Measurements from ENCODE around the gene EIF1.
"Not testable (repeated sequence)": the region's sequence is repeated elsewhere in the genome, so short reads cannot be mapped to it uniquely, and the experiment has no call there.

EIF1 gene

DNA sequence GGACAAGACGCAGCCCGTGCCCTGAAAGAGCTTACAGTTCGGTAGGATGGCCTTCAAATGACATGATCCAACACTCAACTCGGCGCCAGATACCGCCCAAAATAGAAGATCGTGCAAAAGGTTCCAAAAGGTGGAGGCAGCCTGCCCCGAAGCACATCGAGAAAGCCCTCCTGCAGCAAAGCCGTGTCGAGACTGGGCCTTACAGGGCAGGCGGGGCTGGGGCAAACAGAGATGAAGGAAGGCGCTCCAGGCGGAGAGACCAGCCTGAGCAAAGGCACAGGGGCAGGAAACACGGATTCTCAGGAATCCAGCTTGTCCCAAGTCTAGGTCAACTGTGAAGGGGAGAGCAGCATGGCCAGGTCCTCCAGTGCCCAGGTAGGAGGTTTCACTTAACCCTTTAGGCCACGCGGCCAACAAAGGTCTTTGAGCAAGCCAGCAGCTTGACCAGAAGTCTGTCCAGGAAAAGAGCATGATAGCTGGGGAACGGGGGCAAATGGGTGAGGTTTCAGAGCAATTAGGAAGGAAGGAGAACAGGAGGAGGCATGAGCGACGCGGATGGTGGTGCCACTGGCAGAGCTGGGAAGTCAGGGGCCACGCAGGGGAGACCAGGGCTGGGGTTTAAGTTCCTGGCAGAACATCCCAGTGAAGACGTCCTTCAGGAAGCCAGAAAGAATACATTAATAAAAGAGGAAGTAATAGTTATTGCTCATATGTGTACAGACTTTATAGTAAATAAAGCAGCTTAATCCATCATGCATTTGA lies 21.2 kb upstream of the EIF1 start:
- H3K4me1 ChIP-seq (ENCODE audit: control insufficient read depth, insufficient read depth, low read length) = peaks cover 14% of the 10 kb centered on the region
- no peak overlapping the region for H3K27ac ChIP-seq (ENCODE audit: low read depth, low read length)
- peak overlapping the region; percentile 70; the same call in 1 of the 2 replicates for H3K4me3 ChIP-seq (ENCODE audit: low read depth, low read length)
- no peak overlapping the region for H3K9ac ChIP-seq (ENCODE audit: low read depth, low read length)
- no peaks in the 10 kb centered on the region for H3K9me3 ChIP-seq (ENCODE audit: control insufficient read depth, insufficient read depth, low read length)
- H3K36me3 ChIP-seq (ENCODE audit: control insufficient read depth, insufficient read depth, low read length) = no peaks in the 10 kb centered on the region
- H3K27me3 ChIP-seq (ENCODE audit: control insufficient read depth, insufficient read depth, low read length) = peaks cover 10% of the 10 kb centered on the region

- H3K9ac ChIP-seq (ENCODE audit: low read depth, low read length) = no peak overlapping the region
- no peak overlapping the region for H3K27ac ChIP-seq (ENCODE audit: low read depth, low read length)
Observed at GRCh38 chr17:41672153-41672552, 16.5 kb upstream of the EIF1 start.

GRCh38 chr17:41675157-41676057 lies 13.3 kb upstream of the EIF1 start:
- H3K27ac ChIP-seq (ENCODE audit: low read depth, low read length) = peak overlapping the region; percentile 62
- peak overlapping the region; percentile 23 for H3K4me3 ChIP-seq (ENCODE audit: low read depth, low read length)
- not testable (repeated sequence) for H3K27me3 ChIP-seq (ENCODE audit: control insufficient read depth, insufficient read depth, low read length); H3K9me3 ChIP-seq (ENCODE audit: control insufficient read depth, insufficient read depth, low read length); H3K9ac ChIP-seq (ENCODE audit: low read depth, low read length); H3K36me3 ChIP-seq (ENCODE audit: control insufficient read depth, insufficient read depth, low read length)
- peaks cover 17% of the 10 kb centered on the region for H3K4me1 ChIP-seq (ENCODE audit: control insufficient read depth, insufficient read depth, low read length)

More at GRCh38 chr17:41672153-41672552, 16.5 kb upstream of the EIF1 start:
- peaks cover 21% of the 10 kb centered on the region for H3K4me1 ChIP-seq (ENCODE audit: control insufficient read depth, insufficient read depth, low read length)
- no peaks in the 10 kb centered on the region for H3K27me3 ChIP-seq (ENCODE audit: control insufficient read depth, insufficient read depth, low read length)
- no peaks in the 10 kb centered on the region for H3K36me3 ChIP-seq (ENCODE audit: control insufficient read depth, insufficient read depth, low read length)
- H3K9me3 ChIP-seq (ENCODE audit: control insufficient read depth, insufficient read depth, low read length) = no peaks in the 10 kb centered on the region
- H3K4me3 ChIP-seq (ENCODE audit: low read depth, low read length) = no peak overlapping the region

GRCh38 chr17:41676058-41676419 lies 12.6 kb upstream of the EIF1 start:
- no peak overlapping the region for H3K9ac ChIP-seq (ENCODE audit: low read depth, low read length)
- H3K9me3 ChIP-seq (ENCODE audit: control insufficient read depth, insufficient read depth, low read length) = no peaks in the 10 kb centered on the region
- H3K4me1 ChIP-seq (ENCODE audit: control insufficient read depth, insufficient read depth, low read length) = peaks cover 17% of the 10 kb centered on the region
- peak overlapping the region; percentile 23 for H3K4me3 ChIP-seq (ENCODE audit: low read depth, low read length)
- no peaks in the 10 kb centered on the region for H3K36me3 ChIP-seq (ENCODE audit: control insufficient read depth, insufficient read depth, low read length)
- no peaks in the 10 kb centered on the region for H3K27me3 ChIP-seq (ENCODE audit: control insufficient read depth, insufficient read depth, low read length)
- H3K27ac ChIP-seq (ENCODE audit: low read depth, low read length) = peak overlapping the region; percentile 62

- H3K27me3 ChIP-seq (ENCODE audit: control insufficient read depth, insufficient read depth, low read length) = no peaks in the 10 kb centered on the region
- no peak overlapping the region for H3K4me3 ChIP-seq (ENCODE audit: low read depth, low read length)
- no peak overlapping the region for H3K9ac ChIP-seq (ENCODE audit: low read depth, low read length)
- H3K27ac ChIP-seq (ENCODE audit: low read depth, low read length) = no peak overlapping the region
- H3K36me3 ChIP-seq (ENCODE audit: control insufficient read depth, insufficient read depth, low read length) = no peaks in the 10 kb centered on the region
- peaks cover 17% of the 10 kb centered on the region for H3K4me1 ChIP-seq (ENCODE audit: control insufficient read depth, insufficient read depth, low read length)
- H3K9me3 ChIP-seq (ENCODE audit: control insufficient read depth, insufficient read depth, low read length) = no peaks in the 10 kb centered on the region
Observed at GRCh38 chr17:41678411-41678906, 10.2 kb upstream of the EIF1 start.

GRCh38 chr17:41678907-41679739 lies 9.6 kb upstream of the EIF1 start:
- Histone ChIP-seq H3K36me3 (ENCODE audit: control insufficient read depth, insufficient read depth, low read length) (no peaks in the 10 kb centered on the region), H3K9me3 (ENCODE audit: control insufficient read depth, insufficient read depth, low read length) (no peaks in the 10 kb centered on the region), H3K27me3 (ENCODE audit: control insufficient read depth, insufficient read depth, low read length) (no peaks in the 10 kb centered on the region), H3K4me1 (ENCODE audit: control insufficient read depth, insufficient read depth, low read length) (peaks cover 17% of the 10 kb centered on the region), H3K4me3 (ENCODE audit: low read depth, low read length) (no peak overlapping the region), H3K9ac (ENCODE audit: low read depth, low read length) (no peak overlapping the region), H3K27ac (ENCODE audit: low read depth, low read length) (no peak overlapping the region)

DNA sequence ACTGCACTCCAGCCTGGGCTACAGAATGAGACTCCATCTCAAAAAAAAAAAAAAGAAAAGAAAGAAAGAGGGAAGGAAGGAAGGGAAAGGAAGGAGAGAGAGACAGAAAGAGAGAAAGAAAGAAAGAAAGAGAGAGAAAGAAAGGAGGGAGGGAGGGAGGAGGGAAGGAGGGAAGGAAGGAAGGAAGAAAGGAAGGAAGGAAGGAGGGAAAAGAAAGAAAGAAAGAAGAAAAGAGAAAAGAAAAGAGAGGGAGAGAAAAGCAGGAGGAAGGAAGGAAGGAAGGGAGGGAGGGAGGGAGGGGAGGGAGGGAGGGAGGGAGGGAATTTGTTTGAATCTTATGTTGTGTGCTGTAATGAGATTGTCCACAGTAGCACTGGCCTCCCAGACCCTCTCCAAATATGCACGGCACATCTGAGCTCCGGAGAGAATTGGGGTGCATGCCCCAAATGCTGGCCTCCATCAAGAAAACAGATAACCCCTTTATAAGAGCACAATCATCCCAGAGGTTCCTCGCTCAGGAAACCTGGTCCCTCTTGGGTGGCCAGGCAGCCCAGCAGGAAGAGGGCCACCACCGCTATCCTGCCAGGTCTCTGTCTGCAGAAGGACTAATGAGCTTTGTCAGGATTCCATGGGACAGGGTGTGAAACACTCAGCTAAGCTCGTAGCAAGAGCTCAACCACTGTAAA lies 8.8 kb upstream of the EIF1 start:
- Histone ChIP-seq H3K27ac (ENCODE audit: low read depth, low read length) (no peak overlapping the region), H3K4me3 (ENCODE audit: low read depth, low read length) (no peak overlapping the region), H3K27me3 (ENCODE audit: control insufficient read depth, insufficient read depth, low read length) (no peaks in the 10 kb centered on the region), H3K9me3 (ENCODE audit: control insufficient read depth, insufficient read depth, low read length) (no peaks in the 10 kb centered on the region), H3K4me1 (ENCODE audit: control insufficient read depth, insufficient read depth, low read length) (peaks cover 15% of the 10 kb centered on the region), H3K9ac (ENCODE audit: low read depth, low read length) (no peak overlapping the region), H3K36me3 (ENCODE audit: control insufficient read depth, insufficient read depth, low read length) (no peaks in the 10 kb centered on the region)

DNA sequence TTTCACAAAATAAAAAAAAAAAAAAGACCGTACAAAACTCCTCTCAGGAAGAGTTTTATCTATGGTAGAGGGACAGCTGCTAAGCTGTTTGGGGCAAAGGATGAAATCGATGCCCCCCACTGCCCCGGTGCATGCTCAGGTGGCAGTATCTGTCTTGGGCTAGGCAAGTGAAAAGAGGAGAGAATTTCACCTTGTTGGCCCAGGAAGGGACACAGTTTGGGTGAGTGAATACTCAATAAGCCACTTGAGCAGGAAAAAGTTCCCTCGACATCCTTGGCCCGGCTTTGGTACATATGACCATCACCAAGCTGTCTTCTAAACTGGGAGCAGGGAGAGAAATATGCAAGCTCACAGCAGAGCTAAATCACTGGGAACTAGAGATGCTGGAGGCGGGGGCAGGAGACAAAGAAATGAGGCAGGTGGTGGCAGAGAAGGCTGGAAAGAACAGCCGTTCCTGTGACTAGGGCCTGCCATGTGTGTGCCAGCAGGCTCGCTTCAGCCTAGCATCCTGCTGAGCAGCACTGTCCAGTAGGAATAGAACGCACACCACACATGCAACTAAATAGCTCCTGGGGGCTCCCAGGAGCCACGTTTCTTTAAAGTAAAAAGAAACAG lies 8.2 kb upstream of the EIF1 start:
- no peaks in the 10 kb centered on the region for H3K36me3 ChIP-seq (ENCODE audit: control insufficient read depth, insufficient read depth, low read length)
- no peaks in the 10 kb centered on the region for H3K9me3 ChIP-seq (ENCODE audit: control insufficient read depth, insufficient read depth, low read length)
- no peaks in the 10 kb centered on the region for H3K27me3 ChIP-seq (ENCODE audit: control insufficient read depth, insufficient read depth, low read length)
- peaks cover 10% of the 10 kb centered on the region for H3K4me1 ChIP-seq (ENCODE audit: control insufficient read depth, insufficient read depth, low read length)
- no peak overlapping the region for H3K4me3 ChIP-seq (ENCODE audit: low read depth, low read length)
- no peak overlapping the region for H3K27ac ChIP-seq (ENCODE audit: low read depth, low read length)
- no peak overlapping the region for H3K9ac ChIP-seq (ENCODE audit: low read depth, low read length)

DNA sequence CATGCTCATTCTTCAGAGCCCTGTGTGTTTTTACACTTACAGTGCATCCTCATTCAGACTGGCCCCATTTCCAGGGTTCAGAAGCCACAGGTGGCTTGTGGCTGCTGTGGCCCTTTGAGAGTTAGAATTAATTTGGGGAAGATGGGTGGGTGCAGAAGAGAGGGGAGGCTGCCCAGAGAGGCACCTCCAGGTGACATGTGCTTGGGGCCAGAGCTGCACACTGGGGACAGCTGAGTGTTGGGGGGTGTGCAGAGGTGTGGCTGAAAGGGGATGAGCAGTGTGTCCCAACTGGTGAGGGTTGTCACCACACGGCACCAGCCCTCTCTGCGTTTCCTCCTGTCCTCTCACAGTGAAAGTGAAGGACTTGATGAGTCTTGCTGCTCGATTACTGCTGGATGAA lies 6.9 kb upstream of the EIF1 start:
- Histone ChIP-seq H3K9me3 (ENCODE audit: control insufficient read depth, insufficient read depth, low read length) (no peaks in the 10 kb centered on the region), H3K27me3 (ENCODE audit: control insufficient read depth, insufficient read depth, low read length) (no peaks in the 10 kb centered on the region), H3K4me1 (ENCODE audit: control insufficient read depth, insufficient read depth, low read length) (no peaks in the 10 kb centered on the region), H3K9ac (ENCODE audit: low read depth, low read length) (no peak overlapping the region), H3K4me3 (ENCODE audit: low read depth, low read length) (no peak overlapping the region), H3K27ac (ENCODE audit: low read depth, low read length) (no peak overlapping the region), H3K36me3 (ENCODE audit: control insufficient read depth, insufficient read depth, low read length) (no peaks in the 10 kb centered on the region)

GRCh38 chr17:41682631-41683030 lies 6.1 kb upstream of the EIF1 start:
- Histone ChIP-seq H3K27me3 (ENCODE audit: control insufficient read depth, insufficient read depth, low read length) (no peaks in the 10 kb centered on the region), H3K4me3 (ENCODE audit: low read depth, low read length) (no peak overlapping the region), H3K27ac (ENCODE audit: low read depth, low read length) (no peak overlapping the region), H3K36me3 (ENCODE audit: control insufficient read depth, insufficient read depth, low read length) (no peaks in the 10 kb centered on the region), H3K9ac (ENCODE audit: low read depth, low read length) (no peak overlapping the region), H3K9me3 (ENCODE audit: control insufficient read depth, insufficient read depth, low read length) (no peaks in the 10 kb centered on the region), H3K4me1 (ENCODE audit: control insufficient read depth, insufficient read depth, low read length) (0 out of 2 replicates have a peak, but pooled peaks cover under 1% of the 10 kb centered on the region)

Data from HUES48 (cell line).